ENCODE results near the gene CLMN. TPM values are rescaled to one million over a fixed set of nuclear protein-coding genes. Genes with fewer than 3 reads are reported as not detected.

The CLMN gene
- total and polyA plus RNA-seq, 4 donors: 4.5 to 33.5 (median 11.7) TPM

DNA sequence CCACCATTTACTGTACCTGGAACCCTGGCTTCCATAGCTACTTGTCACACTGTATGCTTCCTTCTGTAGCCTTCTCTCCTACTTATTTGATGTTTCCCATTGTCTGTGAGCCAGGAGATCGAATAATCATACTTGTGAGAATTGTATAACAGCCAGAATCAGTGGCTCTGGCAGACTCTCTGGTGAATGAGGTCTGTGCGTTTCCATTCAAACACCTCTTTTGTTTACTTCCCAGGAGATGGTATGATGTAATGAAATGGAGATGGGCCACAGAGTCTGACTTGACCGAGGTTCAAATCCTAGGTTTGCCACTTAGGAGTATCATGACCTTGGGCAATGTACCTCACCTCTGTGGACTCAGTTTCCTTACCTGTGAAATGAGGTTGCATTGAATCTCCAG, 35.7 kb upstream of the CLMN start:
- Histone ChIP-seq H3K27me3 (ENCODE audit: control insufficient read depth in 3 of 3, insufficient read depth in 3 of 3, low read length in 2 of 3) (no peaks in the 10 kb centered on the region), H3K4me1 (ENCODE audit: control insufficient read depth in 5 of 5, insufficient read depth in 5 of 5, low read length in 5 of 5) (no peaks in the 10 kb centered on the region), H3K4me3 (no peak overlapping the region), H3K9ac (ENCODE audit: insufficient read depth in 1 of 2, low read length in 2 of 2) (no peak overlapping the region), H3K9me3 (ENCODE audit: control insufficient read depth in 4 of 4, insufficient read depth in 3 of 4, low read length in 3 of 4) (no peaks in the 10 kb centered on the region), H3K27ac (ENCODE audit: low read depth in 1 of 2, low read length in 1 of 2) (no peak overlapping the region), H3K36me3 (ENCODE audit: control insufficient read depth in 4 of 4, insufficient read depth in 4 of 4, low read length in 4 of 4) (no peaks in the 10 kb centered on the region)
- 53 to 66% methylated on average over 3 of the region's 3 CpGs for whole genome bisulfite sequencing, 2 donors
- DNase-seq (peak in 2 of 3 donors; percentile 15 to 33), ATAC-seq (ENCODE audit: insufficient read depth, low FRiP score) (no peak)
- TF ChIP-seq, protein P1, sequence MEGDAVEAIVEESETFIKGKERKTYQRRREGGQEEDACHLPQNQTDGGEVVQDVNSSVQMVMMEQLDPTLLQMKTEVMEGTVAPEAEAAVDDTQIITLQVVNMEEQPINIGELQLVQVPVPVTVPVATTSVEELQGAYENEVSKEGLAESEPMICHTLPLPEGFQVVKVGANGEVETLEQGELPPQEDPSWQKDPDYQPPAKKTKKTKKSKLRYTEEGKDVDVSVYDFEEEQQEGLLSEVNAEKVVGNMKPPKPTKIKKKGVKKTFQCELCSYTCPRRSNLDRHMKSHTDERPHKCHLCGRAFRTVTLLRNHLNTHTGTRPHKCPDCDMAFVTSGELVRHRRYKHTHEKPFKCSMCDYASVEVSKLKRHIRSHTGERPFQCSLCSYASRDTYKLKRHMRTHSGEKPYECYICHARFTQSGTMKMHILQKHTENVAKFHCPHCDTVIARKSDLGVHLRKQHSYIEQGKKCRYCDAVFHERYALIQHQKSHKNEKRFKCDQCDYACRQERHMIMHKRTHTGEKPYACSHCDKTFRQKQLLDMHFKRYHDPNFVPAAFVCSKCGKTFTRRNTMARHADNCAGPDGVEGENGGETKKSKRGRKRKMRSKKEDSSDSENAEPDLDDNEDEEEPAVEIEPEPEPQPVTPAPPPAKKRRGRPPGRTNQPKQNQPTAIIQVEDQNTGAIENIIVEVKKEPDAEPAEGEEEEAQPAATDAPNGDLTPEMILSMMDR (IDR thresholded peaks at IDR 0.05; ENCODE audit: control extremely low read depth, extremely low read depth): no peak

DNA sequence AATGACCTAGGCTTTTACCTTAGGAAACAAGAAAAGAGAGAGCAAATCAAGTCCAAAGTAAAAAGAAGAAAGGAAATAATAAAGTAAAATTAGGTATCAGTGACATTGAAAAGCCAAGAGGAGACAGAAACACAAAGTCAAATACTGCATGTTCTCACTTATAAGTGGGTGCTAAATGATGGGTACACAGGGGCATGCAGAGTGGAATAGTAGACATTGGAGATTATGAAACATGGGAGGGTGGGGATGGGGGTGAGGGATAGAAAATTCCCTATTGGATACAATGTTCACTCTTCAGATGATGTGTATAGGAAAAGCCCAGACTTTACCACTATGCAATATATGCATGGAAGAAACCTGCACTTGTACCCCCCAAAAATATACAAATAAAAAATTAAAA, 35.1 kb upstream of the CLMN start:
- Histone ChIP-seq H3K4me1 (ENCODE audit: control insufficient read depth in 5 of 5, insufficient read depth in 5 of 5, low read length in 5 of 5) (no peaks in the 10 kb centered on the region), H3K9me3 (ENCODE audit: control insufficient read depth in 4 of 4, insufficient read depth in 3 of 4, low read length in 3 of 4) (no peaks in the 10 kb centered on the region), H3K27me3 (ENCODE audit: control insufficient read depth in 3 of 3, insufficient read depth in 3 of 3, low read length in 2 of 3) (no peaks in the 10 kb centered on the region), H3K9ac (ENCODE audit: insufficient read depth in 1 of 2, low read length in 2 of 2) (no peak overlapping the region), H3K36me3 (ENCODE audit: control insufficient read depth in 4 of 4, insufficient read depth in 4 of 4, low read length in 4 of 4) (no peaks in the 10 kb centered on the region), H3K4me3 (no peak overlapping the region), H3K27ac (ENCODE audit: low read depth in 1 of 2, low read length in 1 of 2) (no peak overlapping the region)
- TF ChIP-seq, protein P1 (IDR thresholded peaks at IDR 0.05; ENCODE audit: control extremely low read depth, extremely low read depth): no peak
- no peak for ATAC-seq (ENCODE audit: insufficient read depth, low FRiP score)
- no peak for DNase-seq

DNA sequence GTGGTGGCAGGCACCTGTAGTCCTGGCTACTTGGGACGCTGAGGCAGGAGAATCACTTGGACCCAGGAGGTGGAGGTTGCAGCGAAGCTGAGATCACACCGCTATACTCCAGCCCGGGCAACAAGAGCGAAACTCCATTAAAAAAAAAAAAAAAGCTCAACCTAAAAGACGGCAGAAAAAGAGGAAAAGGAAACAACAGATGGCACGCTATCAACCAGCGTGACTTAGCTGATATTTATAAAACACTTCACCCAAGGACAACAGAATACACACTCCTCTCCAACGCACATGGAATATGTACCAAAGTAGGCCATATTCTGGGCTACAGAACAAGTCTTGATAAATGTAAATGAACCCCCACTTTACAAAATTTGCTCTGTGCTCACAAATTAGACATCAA, 34.0 kb upstream of the CLMN start:
- no peaks in the 10 kb centered on the region for H3K4me1 ChIP-seq (ENCODE audit: control insufficient read depth in 5 of 5, insufficient read depth in 5 of 5, low read length in 5 of 5)
- no peak overlapping the region for H3K4me3 ChIP-seq
- ATAC-seq (ENCODE audit: insufficient read depth, low FRiP score) (no peak), DNase-seq (no peak)
- TF ChIP-seq, protein P1 (IDR thresholded peaks at IDR 0.05; ENCODE audit: control extremely low read depth, extremely low read depth): no peak
- no peaks in the 10 kb centered on the region for H3K27me3 ChIP-seq (ENCODE audit: control insufficient read depth in 3 of 3, insufficient read depth in 3 of 3, low read length in 2 of 3)
- no peaks in the 10 kb centered on the region for H3K9me3 ChIP-seq (ENCODE audit: control insufficient read depth in 4 of 4, insufficient read depth in 3 of 4, low read length in 3 of 4)
- no peaks in the 10 kb centered on the region for H3K36me3 ChIP-seq (ENCODE audit: control insufficient read depth in 4 of 4, insufficient read depth in 4 of 4, low read length in 4 of 4)
- H3K27ac ChIP-seq (ENCODE audit: low read depth in 1 of 2, low read length in 1 of 2): no peak overlapping the region
- no peak overlapping the region for H3K9ac ChIP-seq (ENCODE audit: insufficient read depth in 1 of 2, low read length in 2 of 2)
- WGBS, 2 donors: 71% methylated on average over 9 of the region's 9 CpGs

DNA sequence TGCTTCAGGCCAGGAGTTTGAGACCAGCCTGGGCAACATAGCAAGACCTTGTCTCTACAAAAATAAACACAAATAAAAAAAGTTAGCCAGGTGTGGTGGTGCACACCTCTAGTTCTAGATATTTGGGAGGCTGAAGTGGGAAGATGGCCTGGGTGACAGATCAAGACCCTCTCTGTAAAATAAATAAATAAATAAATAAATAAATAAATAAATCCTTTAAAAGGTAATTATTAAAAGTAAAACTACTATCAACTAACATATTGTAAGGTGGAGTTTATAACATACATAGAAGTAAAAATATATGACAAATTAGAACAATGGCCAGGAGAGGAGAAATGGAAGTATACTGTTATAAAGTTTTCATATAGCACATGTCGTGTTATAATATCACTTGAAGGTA, 33.3 kb upstream of the CLMN start:
- no peaks in the 10 kb centered on the region for H3K4me1 ChIP-seq (ENCODE audit: control insufficient read depth in 5 of 5, insufficient read depth in 5 of 5, low read length in 5 of 5)
- H3K9ac ChIP-seq (ENCODE audit: insufficient read depth in 1 of 2, low read length in 2 of 2): no peak overlapping the region
- DNase-seq (no peak), ATAC-seq (ENCODE audit: insufficient read depth, low FRiP score) (no peak)
- no peak overlapping the region for H3K4me3 ChIP-seq
- WGBS, 2 donors: 94 to 98% methylated on average over 1 of the region's 1 CpG
- TF ChIP-seq, protein P1 (IDR thresholded peaks at IDR 0.05; ENCODE audit: control extremely low read depth, extremely low read depth): no peak
- H3K9me3 ChIP-seq (ENCODE audit: control insufficient read depth in 4 of 4, insufficient read depth in 3 of 4, low read length in 3 of 4): no peaks in the 10 kb centered on the region
- no peak overlapping the region for H3K27ac ChIP-seq (ENCODE audit: low read depth in 1 of 2, low read length in 1 of 2)
- no peaks in the 10 kb centered on the region for H3K36me3 ChIP-seq (ENCODE audit: control insufficient read depth in 4 of 4, insufficient read depth in 4 of 4, low read length in 4 of 4)
- no peaks in the 10 kb centered on the region for H3K27me3 ChIP-seq (ENCODE audit: control insufficient read depth in 3 of 3, insufficient read depth in 3 of 3, low read length in 2 of 3)

All from lung (tissue), 12 donors.